NB4 (cell line): ENCODE data around the gene ZCCHC14.

Source experiments
- CTCF ChIP-seq: IDR thresholded peaks from one replicate; pipeline ENCODE4 v1.5.1; 2012; ENCODE audit warnings: low read depth, low read length
- POLR2A ChIP-seq: IDR thresholded peaks from 2 replicates; pipeline ENCODE4 v1.6.1; 2011; ENCODE audit warnings: mild to moderate bottlenecking; ENCODE audit not compliant: insufficient read length; ENCODE audit errors: extremely low read depth

- TF ChIP-seq CTCF, result no peak
- TF ChIP-seq POLR2A, result no peak
Measured at GRCh38 chr16:87539113-87539512, 46.3 kb upstream of the ZCCHC14 start.
